ENCODE data around the gene IPO4. TPM values are rescaled to one million over a fixed set of nuclear protein-coding genes. Genes with fewer than 3 reads are reported as not detected.
A peak's percentile ranks its signal among the peaks of the same experiment; 100 is the strongest.

IPO4 gene
- total RNA-seq, 4 donors from 2014 or later = 32.9 to 55.1 (median 40.4) TPM

DNA sequence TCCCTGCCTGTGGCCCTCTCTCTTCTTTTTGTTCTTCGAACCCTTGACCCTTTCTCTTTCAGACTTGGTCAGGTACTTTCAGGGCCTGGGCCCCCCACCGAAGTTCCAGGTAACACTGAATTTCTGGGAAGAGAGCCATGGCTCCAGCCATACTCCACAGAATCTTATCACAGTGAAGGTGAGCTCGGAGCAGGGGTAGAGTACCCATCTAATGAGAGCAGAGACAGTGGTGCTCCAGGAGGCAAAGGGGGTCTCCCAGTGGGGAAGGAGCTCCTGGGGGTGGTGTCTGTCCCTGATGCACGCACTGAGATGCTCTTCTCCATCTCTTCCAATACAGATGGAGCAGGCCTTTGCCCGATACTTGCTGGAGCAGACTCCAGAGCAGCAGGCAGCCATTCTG is 22.8 kb downstream of the IPO4 start:
- intact Hi-C loops (cut with DNase I) = no loop called here
- H3K27ac ChIP-seq = no peak overlapping the region
- DNase-seq = no peak
- no peaks in the 10 kb centered on the region for H3K9me3 ChIP-seq
- H3K27me3 ChIP-seq = no peaks in the 10 kb centered on the region
- 94 to 97% methylated on average over 3 to 5 of the region's 5 CpGs for WGBS, 2 donors
- TF ChIP-seq, protein P1, sequence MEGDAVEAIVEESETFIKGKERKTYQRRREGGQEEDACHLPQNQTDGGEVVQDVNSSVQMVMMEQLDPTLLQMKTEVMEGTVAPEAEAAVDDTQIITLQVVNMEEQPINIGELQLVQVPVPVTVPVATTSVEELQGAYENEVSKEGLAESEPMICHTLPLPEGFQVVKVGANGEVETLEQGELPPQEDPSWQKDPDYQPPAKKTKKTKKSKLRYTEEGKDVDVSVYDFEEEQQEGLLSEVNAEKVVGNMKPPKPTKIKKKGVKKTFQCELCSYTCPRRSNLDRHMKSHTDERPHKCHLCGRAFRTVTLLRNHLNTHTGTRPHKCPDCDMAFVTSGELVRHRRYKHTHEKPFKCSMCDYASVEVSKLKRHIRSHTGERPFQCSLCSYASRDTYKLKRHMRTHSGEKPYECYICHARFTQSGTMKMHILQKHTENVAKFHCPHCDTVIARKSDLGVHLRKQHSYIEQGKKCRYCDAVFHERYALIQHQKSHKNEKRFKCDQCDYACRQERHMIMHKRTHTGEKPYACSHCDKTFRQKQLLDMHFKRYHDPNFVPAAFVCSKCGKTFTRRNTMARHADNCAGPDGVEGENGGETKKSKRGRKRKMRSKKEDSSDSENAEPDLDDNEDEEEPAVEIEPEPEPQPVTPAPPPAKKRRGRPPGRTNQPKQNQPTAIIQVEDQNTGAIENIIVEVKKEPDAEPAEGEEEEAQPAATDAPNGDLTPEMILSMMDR (IDR thresholded peaks at IDR 0.05) = no peak
- TF ChIP-seq POLR2A (IDR thresholded peaks at IDR 0.05) = no peak
- H3K4me3 ChIP-seq = no peak overlapping the region
- peaks cover 19 to 52% (median 27%) of the 10 kb centered on the region in 3 donors for H3K4me1 ChIP-seq
- peaks cover 28 to 85% (median 33%) of the 10 kb centered on the region in 3 donors for H3K36me3 ChIP-seq

- no peak for TF ChIP-seq POLR2A (IDR thresholded peaks at IDR 0.05)
- TF ChIP-seq, protein P1 (IDR thresholded peaks at IDR 0.05) = no peak
- intact Hi-C loops (cut with DNase I) = no loop called here
- no peaks in the 10 kb centered on the region for H3K9me3 ChIP-seq
- WGBS, 2 donors = 17 to 75% methylated on average over 1 to 7 of the region's 14 CpGs
- H3K27me3 ChIP-seq = no peaks in the 10 kb centered on the region
- no peak for DNase-seq
- H3K36me3 ChIP-seq = peaks cover 34 to 85% (median 37%) of the 10 kb centered on the region in 3 donors
- peaks cover 21 to 58% (median 34%) of the 10 kb centered on the region in 3 donors for H3K4me1 ChIP-seq
- H3K27ac ChIP-seq = peak overlapping the region in 2 of 4 donors; percentile 17 to 36
- H3K4me3 ChIP-seq = no peak overlapping the region
Observed at GRCh38 chr14:24164518-24164991, 24.1 kb downstream of the IPO4 start.

DNA sequence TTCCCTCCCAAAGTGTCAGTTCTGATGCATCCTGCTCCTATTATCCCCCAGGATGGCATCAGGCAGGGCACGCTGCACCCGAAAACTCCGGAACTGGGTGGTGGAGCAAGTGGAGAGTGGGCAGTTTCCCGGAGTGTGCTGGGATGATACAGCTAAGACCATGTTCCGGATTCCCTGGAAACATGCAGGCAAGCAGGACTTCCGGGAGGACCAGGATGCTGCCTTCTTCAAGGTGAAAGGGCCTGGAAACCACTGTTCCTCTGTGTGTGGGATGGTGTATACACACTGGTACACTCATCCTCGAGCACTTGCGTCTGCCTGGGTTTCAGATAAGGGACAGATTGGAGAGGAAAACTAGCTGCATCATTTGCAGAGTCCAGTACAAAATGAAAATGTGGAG is 26.5 kb downstream of the IPO4 start:
- intact Hi-C loops (cut with DNase I) = no loop called here
- Histone ChIP-seq H3K36me3 (peaks cover 43 to 83% (median 49%) of the 10 kb centered on the region in 3 donors), H3K4me3 (peak overlapping the region; percentile 61 to 80 (median 69)), H3K27me3 (no peaks in the 10 kb centered on the region), H3K9me3 (no peaks in the 10 kb centered on the region), H3K27ac (peak overlapping the region; percentile 92 to 98 (median 97)), H3K4me1 (peaks cover 21 to 63% (median 34%) of the 10 kb centered on the region in 3 donors)
- DNase-seq = no peak
- TF ChIP-seq, protein P1 (IDR thresholded peaks at IDR 0.05) = no peak
- TF ChIP-seq POLR2A (IDR thresholded peaks at IDR 0.05) = no peak
- WGBS, 2 donors = 8 to 11% methylated on average over 4 to 8 of the region's 8 CpGs

DNA sequence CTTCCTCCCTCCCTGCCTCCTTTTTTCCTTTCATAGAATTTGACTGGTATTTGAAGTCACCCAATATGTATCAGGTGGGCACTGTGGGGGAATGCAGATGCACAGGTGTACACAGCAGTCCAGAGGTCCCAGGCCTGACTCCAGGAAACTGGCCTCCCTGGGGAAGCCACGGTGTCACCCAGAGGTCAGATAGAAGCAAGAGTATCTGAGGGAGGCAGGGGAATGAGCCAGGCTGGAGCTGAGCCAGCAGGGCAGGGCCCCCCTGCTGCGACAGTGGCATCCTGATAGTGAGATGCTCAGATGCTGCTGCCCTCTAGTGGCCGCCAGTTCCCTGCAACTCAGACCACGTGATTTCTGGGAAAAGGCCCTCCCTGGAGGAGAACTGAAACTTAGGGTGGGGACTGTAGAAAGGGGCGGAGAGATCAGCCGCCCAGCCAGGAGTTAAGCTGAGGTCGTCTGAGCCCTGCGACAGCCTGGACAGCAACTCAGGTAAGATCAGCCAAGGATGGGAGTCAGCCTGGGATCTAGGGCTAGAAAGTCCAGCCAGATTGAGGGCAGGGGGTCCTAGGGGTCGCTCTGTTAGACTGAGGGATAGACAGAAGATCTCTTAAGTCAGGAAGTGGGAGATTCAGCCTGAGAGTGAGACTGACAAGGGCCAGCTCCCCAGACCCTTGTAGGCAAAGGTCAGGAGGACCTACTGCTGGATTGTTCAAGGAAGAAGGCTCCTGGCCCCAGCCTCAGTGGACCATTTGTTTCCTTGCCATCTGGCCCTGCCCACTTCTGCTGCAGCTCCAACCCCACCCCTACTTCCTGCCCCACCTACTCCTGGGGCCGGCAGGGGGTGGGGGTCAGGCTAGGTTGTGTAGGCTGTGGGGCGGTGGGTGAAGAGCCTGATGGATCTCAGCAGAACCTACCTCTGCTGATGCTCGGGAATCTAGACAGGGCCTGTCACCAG is 27.5 kb downstream of the IPO4 start, which contains the start of gene IRF9:
Gene IRF9, plus strand, starts transcription at position 416 of the 955 bp plus-strand sequence. CDS start 880 bp downstream, outside the sequence.
- 0% methylated on average over 1 to 4 of the region's 12 CpGs for WGBS, 2 donors
- TF ChIP-seq POLR2A (IDR thresholded peaks at IDR 0.05) = peak in 3 of 4 donors; percentile 31 to 77 (median 65)
- TF ChIP-seq, protein P1 (IDR thresholded peaks at IDR 0.05) = peak; percentile 93 to 99 (median 97)
- H3K27ac ChIP-seq = peak within 1 kb of the TSS; percentile 92 to 98 (median 97)
- peaks cover 46 to 83% (median 50%) of the 10 kb centered on the region in 3 donors for H3K36me3 ChIP-seq
- intact Hi-C loops (cut with DNase I) = no loop called here
- H3K9me3 ChIP-seq = no peaks in the 10 kb centered on the region
- peaks cover 21 to 67% (median 34%) of the 10 kb centered on the region in 3 donors for H3K4me1 ChIP-seq
- peak within 1 kb of the TSS; percentile 61 to 80 (median 69) for H3K4me3 ChIP-seq
- DNase-seq = peak; percentile 64
- H3K27me3 ChIP-seq = no peaks in the 10 kb centered on the region

DNA sequence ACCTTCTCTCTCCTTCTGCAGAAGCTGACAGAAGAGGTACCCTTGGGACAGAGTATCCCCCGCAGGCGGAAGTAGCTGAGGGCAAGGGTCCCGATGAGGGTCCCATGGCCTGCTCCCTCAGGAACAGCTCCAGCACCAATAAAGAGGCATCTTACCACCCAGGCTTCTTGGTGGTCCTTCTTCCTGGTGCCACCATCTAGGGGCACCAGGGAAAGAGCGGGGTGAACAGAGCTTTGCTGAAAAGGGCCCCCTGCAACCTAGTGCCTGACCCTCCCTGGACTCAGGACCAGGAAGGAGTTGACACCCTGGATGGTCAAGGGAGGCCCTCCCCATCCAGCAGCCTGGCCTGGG is 28.1 kb downstream of the IPO4 start:
- Histone ChIP-seq H3K27me3 (no peaks in the 10 kb centered on the region), H3K4me3 (no peak overlapping the region), H3K36me3 (peaks cover 49 to 83% (median 52%) of the 10 kb centered on the region in 3 donors), H3K4me1 (peaks cover 21 to 65% (median 34%) of the 10 kb centered on the region in 3 donors), H3K9me3 (no peaks in the 10 kb centered on the region), H3K27ac (peak overlapping the region; percentile 92 to 98 (median 97))
- no peak for TF ChIP-seq POLR2A (IDR thresholded peaks at IDR 0.05)
- TF ChIP-seq, protein P1 (IDR thresholded peaks at IDR 0.05) = no peak
- DNase-seq = no peak
- intact Hi-C loops (cut with DNase I) = no loop called here
- 90% methylated on average over 2 of the region's 4 CpGs; no CpG with 5 or more reads in 1 of the 2 donors for WGBS, 2 donors
